D721Med (cell line): ENCODE measurements around the gene MC1R.
A peak's percentile ranks its signal among the peaks of the same experiment; 100 is the strongest.

ENCODE experiments used
- DNase-seq: peaks from one replicate; pipeline ENCODE4 v3.0.0; 2011; ENCODE audit warnings: low spot score; ENCODE audit not compliant: insufficient read length
- FAIRE-seq: peaks from 2 replicates; lab custom pipeline; 2011; peaks lifted over from hg19 to GRCh38; lab: Jason Lieb, UNC
- CTCF ChIP-seq: IDR thresholded peaks from 2 replicates; pipeline ENCODE4 v1.5.1; 2012; ENCODE audit warnings: mild to moderate bottlenecking, control low read depth; ENCODE audit not compliant: insufficient read depth; ENCODE audit errors: missing control alignments

Gene MC1R

GRCh38 chr16:89905511-89906139 lies 13.0 kb upstream of the MC1R start:
- no peak for DNase-seq
- FAIRE-seq: no peak
- TF ChIP-seq CTCF: no peak

GRCh38 chr16:89906140-89907025 lies 12.3 kb upstream of the MC1R start:
- FAIRE-seq: no peak
- no peak for DNase-seq
- no peak for TF ChIP-seq CTCF

GRCh38 chr16:89907055-89907814 lies 11.4 kb upstream of the MC1R start:
- FAIRE-seq (no peak), DNase-seq (no peak)
- TF ChIP-seq CTCF: no peak

DNA sequence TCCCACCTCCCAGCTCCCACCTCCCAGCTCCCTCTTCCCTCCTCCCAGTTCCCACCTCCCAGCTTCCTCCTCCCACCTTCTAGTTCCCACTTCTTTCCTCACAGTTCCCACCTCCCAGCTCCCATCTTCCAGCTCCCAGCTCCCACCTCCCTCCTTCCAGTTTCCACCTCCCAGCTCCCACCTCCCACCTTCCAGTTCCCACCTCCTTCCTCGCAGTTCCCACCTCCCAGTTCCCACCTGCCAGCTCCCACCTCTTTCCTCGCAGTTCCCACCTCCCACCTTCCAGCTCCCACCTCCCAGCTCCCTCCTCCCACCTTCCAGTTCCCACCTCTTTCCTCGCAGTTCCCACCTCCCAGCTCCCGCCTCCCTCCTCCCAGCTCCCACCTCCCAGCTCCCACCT lies 10.4 kb upstream of the MC1R start:
- DNase-seq (no peak), FAIRE-seq (no peak)
- TF ChIP-seq CTCF: no peak

- peak; percentile 64 for TF ChIP-seq CTCF
- DNase-seq (peak; percentile 78), FAIRE-seq (no peak)
Measured at GRCh38 chr16:89909777-89910716, 8.6 kb upstream of the MC1R start.

DNA sequence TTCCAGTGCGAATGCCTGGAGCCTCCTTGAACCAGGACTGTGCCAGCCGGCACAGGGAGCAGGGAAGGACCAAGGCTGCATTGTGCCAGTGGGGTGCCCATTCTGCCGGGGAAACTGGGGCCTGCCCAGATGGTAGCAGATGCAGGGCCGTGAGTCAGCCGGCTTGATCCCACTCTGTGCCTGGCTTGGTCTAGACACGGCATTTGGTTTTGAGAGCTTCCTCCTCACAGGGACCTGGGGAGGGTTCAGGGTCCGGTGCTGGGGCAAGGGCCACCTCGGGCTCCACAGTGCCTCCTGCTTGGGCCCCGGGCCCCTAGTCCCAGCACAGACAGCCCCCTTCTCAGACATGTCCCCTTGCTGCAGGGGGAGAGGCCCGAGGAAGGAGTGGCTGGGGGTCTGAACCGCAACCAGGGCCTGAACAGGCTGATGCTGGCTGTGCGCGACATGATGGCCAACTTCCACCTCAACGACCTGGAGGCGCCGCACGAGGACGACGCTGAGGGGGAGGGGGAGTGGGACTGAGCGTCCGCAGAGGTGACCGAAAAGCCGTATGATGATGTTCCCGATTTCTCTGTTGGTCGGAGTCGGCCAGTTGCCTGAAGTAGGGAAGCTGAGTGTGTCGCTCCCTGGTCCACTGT lies 7.8 kb upstream of the MC1R start:
- DNase-seq: no peak
- no peak for TF ChIP-seq CTCF
- no peak for FAIRE-seq
